K562 (cell line): Measurements from ENCODE around the gene STAMBPL1. TPM values are rescaled to one million over a fixed set of nuclear protein-coding genes. Genes with fewer than 3 reads are reported as not detected.

Source experiments
- ATAC-seq: fragments of 200-7000 bp; cut with Tn5 transposase; 3 replicates; pipeline ENCODE4 v1.9.1; 2020; ENCODE audit warnings: moderate library complexity
- BruUV-seq: library from RNA; stranded (reverse); fragments of 400-500 nt; replicated peaks from 2 replicates; lab custom pipeline; 2021; lab: Mats Ljungman, UMichigan
- CTCF ChIA-PET: fragments of 300-600 bp; formaldehyde crosslinking; extraction: SDS; loops from one replicate; lab custom pipeline; 2021; ENCODE audit warnings: low intra/inter-chr PET ratio; lab: Yijun Ruan, JAX
- POLR2A ChIA-PET: fragments of 300-600, 350-650 bp; sonication (Branson Sonifier 250); formaldehyde crosslinking; extraction: SDS; loops from one replicate; lab custom pipeline; 2021; ENCODE audit warnings: antibody characterized with exemption, inconsistent platforms; lab: Yijun Ruan, JAX
- DNase-seq, 4 experiments: peaks; one replicate each; pipeline versions ENCODE4 v3.0.0 to v3.0.0-alpha.2; 2011 to 2018; ENCODE audit warnings: low spot score in 3 of 4, mixed read lengths in 3 of 4; ENCODE audit errors: extremely low read depth in 1 of 4
- FAIRE-seq: peaks from 2 replicates; lab custom pipeline; 2011; peaks lifted over from hg19 to GRCh38; lab: Jason Lieb, UNC
- H2AFZ ChIP-seq: 2 replicates; pipeline ENCODE4 v1.6.0; 2011; ENCODE audit warnings: low read depth, low read length, control low read depth, inconsistent platforms
- H3K27ac ChIP-seq: fragments of 200-600 bp; 3 replicates; pipeline ENCODE4 v1.8.0; 2011; ENCODE audit warnings: low read depth, mild to moderate bottlenecking, control low read depth, inconsistent platforms, low read length, moderate library complexity, mixed read lengths; ENCODE audit errors: extremely low read depth
- H3K27me3 ChIP-seq, 2 experiments: fragments of 300-600 bp in 1 of 2; 2 replicates in 1 of 2; 3 replicates in 1 of 2; pipeline versions ENCODE4 v1.6.0 to v1.8.0; 2011; ENCODE audit warnings: inconsistent platforms in 2 of 2, low read length in 2 of 2, mild to moderate bottlenecking in 1 of 2, mixed read lengths in 1 of 2, moderate library complexity in 1 of 2; ENCODE audit not compliant: control insufficient read depth in 2 of 2, insufficient read depth in 2 of 2
- H3K36me3 ChIP-seq: fragments of 300-600 bp; 3 replicates; pipeline ENCODE4 v1.8.0; 2011; ENCODE audit warnings: mild to moderate bottlenecking, low read length, inconsistent platforms; ENCODE audit not compliant: control insufficient read depth, insufficient read depth
- H3K4me1 ChIP-seq, 2 experiments: fragments of 200-600 bp in 1 of 2; replicated peaks in 1 of 2; 2 replicates in 1 of 2; 3 replicates in 1 of 2; pipeline versions ENCODE4 v1.5.1 to v1.8.0; 2011; ENCODE audit warnings: inconsistent platforms in 2 of 2, low read length in 2 of 2, mild to moderate bottlenecking in 1 of 2, mixed read lengths in 1 of 2, moderate library complexity in 1 of 2; ENCODE audit not compliant: control insufficient read depth in 2 of 2, insufficient read depth in 2 of 2
- H3K4me2 ChIP-seq: 2 replicates; pipeline ENCODE4 v1.6.1; 2011; ENCODE audit warnings: low read length, control low read depth, inconsistent platforms, mixed read lengths; ENCODE audit not compliant: insufficient read depth
- H3K4me3 ChIP-seq: fragments of 200-600 bp; sonication (generic), shearing (Covaris generic); 2 replicates; pipeline ENCODE4 v1.5.1; 2016; ENCODE audit warnings: control low read depth, inconsistent platforms
- H3K79me2 ChIP-seq: fragments of 200-600 bp; 3 replicates; pipeline ENCODE4 v1.8.0; 2011; ENCODE audit warnings: low read length, inconsistent platforms; ENCODE audit not compliant: control insufficient read depth, insufficient read depth
- H3K9ac ChIP-seq, 2 experiments: 2 replicates each; pipeline versions ENCODE4 v1.6.0 to v1.6.1; 2011; ENCODE audit warnings: low read depth in 2 of 2, low read length in 2 of 2, control low read depth in 1 of 2, inconsistent platforms in 1 of 2, mild to moderate bottlenecking in 1 of 2, mixed read lengths in 1 of 2; ENCODE audit not compliant: insufficient read depth in 1 of 2
- H3K9me1 ChIP-seq: one replicate; pipeline ENCODE4 v1.6.0; 2011; ENCODE audit warnings: inconsistent platforms, mild to moderate bottlenecking, low read length, moderate library complexity; ENCODE audit not compliant: control insufficient read depth, insufficient read depth
- H3K9me3 ChIP-seq: replicated peaks from 2 replicates; pipeline ENCODE4 v1.5.1; 2011; ENCODE audit warnings: low read depth, low read length, inconsistent platforms; ENCODE audit not compliant: control insufficient read depth, insufficient read depth
- H4K20me1 ChIP-seq: replicated peaks from 2 replicates; pipeline ENCODE4 v1.6.1; 2011; ENCODE audit warnings: low read length, inconsistent platforms, mixed read lengths; ENCODE audit not compliant: control insufficient read depth, insufficient read depth
- ATF4 ChIP-seq: fragments of 450-650 bp; formaldehyde crosslinking; IDR thresholded peaks from 2 replicates; pipeline ENCODE4 v1.4.0; 2022; ENCODE audit warnings: mild to moderate bottlenecking, moderate library complexity
- ETV6 ChIP-seq, 3 experiments: fragments of 150-350 bp in 1 of 3; sonication (generic) in 1 of 3; formaldehyde crosslinking in 1 of 3; IDR thresholded peaks; 2 replicates each; pipeline versions ENCODE4 v1.6.1 to v1.8.0; 2014 to 2022; ENCODE audit warnings: borderline replicate concordance in 2 of 3, low read depth in 2 of 3, antibody characterized with exemption in 1 of 3, low read length in 1 of 3, mild to moderate bottlenecking in 1 of 3, missing genetic modification reagents in 1 of 3
- FOXJ3 ChIP-seq: sonication (generic); formaldehyde crosslinking; IDR thresholded peaks from 2 replicates; pipeline ENCODE4 v1.4.0; 2020; ENCODE audit warnings: mild to moderate bottlenecking, missing genetic modification reagents
- MEF2D ChIP-seq: conservative IDR thresholded peaks from 2 replicates; pipeline ENCODE4 v1.6.1; 2016; ENCODE audit warnings: low read depth, missing genetic modification characterization, missing compliant biosample characterization
- NELFE ChIP-seq: IDR thresholded peaks from 2 replicates; pipeline ENCODE4 v1.6.1; 2011; ENCODE audit warnings: mild to moderate bottlenecking; ENCODE audit not compliant: insufficient read depth, insufficient read length
- SMAD3 ChIP-seq: fragments of 450-650 bp; formaldehyde crosslinking; conservative IDR thresholded peaks from 2 replicates; pipeline ENCODE4 v1.4.0; 2020; ENCODE audit warnings: mild to moderate bottlenecking
- THRB ChIP-seq: fragments of 450-650 bp; formaldehyde crosslinking; conservative IDR thresholded peaks from 2 replicates; pipeline ENCODE4 v1.4.0; 2022; ENCODE audit warnings: mild to moderate bottlenecking, missing genetic modification characterization
- WGBS: fragments of 100-300 bp; shearing (Covaris generic); methylation state at CpG from one replicate; pipeline ENCODE4 v1.1.6; 2016; ENCODE audit warnings: low coverage, mixed read lengths; ENCODE audit not compliant: insufficient coverage; ENCODE audit errors: missing lambda C conversion rate; 5-methylcytosine and 5-hydroxymethylcytosine counted together
- in situ Hi-C: fragments of 300-500 bp; cut with MboI; formaldehyde crosslinking; loops from 4 replicates; pipeline ENCODE4 v1.15.0; 2018; ENCODE audit warnings: inconsistent platforms, mixed read lengths
- intact Hi-C: fragments of 100-400 bp; cut with micrococcal nuclease; formaldehyde crosslinking; loops from 2 replicates; pipeline ENCODE4 v1.14.2; 2022
- polyA plus RNA-seq, 8 experiments: library from polyadenylated mRNA; depleted of rRNA in 4 of 8; stranded (reverse) in 5 of 8; unstranded in 3 of 8; fragments of >200 nt; fragmentation: Nextera tagmentation in 2 of 8; fragmentation: Illumina TruSeq in 1 of 8; extraction: Ambion mirVana in 2 of 8; extraction: Trizol in 1 of 8; gene quantifications; 2 replicates each; pipeline versions ENCODE4 v1.2.1 to v1.2.3, GENCODE V29; 2011 to 2014; ENCODE audit warnings: inconsistent platforms in 1 of 8, missing spikeins in 1 of 8
- total RNA-seq, 7 experiments: library from RNA; depleted of rRNA in 6 of 7; stranded (reverse); fragments of >200 nt in 6 of 7; fragmentation: Illumina TruSeq in 2 of 7; extraction: Trizol in 2 of 7; gene quantifications; 2 replicates each; pipeline versions ENCODE4 v1.2.1 to v1.2.3, GENCODE V29; 2011 to 2021; ENCODE audit warnings: low replicate concordance in 1 of 7

Gene STAMBPL1
- total and polyA plus RNA-seq, 9 of the 15 experiments (the other 6 are each of a cell fraction or from before 2014, with no cell fraction given): 0.09 TPM; not detected in 8

DNA sequence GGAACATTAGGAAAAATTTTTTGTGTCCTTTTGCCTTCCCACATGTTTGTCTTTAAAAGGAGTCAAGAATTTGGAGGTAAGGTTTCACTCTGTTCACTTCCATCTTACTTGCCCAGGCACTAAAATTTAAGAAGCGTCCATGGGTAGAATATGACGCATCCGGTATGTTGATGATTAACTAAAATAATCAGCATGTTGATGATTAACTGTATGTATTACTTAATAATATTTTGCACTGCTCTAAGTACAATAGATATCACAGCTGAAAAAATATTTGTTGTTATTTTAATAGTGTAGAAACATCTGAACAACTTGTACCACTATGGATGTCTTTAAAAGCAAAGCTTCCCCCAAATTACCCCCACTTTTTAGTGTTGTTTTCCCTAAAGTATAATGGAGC, 39.9 kb upstream of the STAMBPL1 start:
- Histone ChIP-seq H3K4me3 (no peak overlapping the region), H3K9me1 (no peaks in the 10 kb centered on the region)
- TF ChIP-seq ETV6 (IDR thresholded peaks at IDR 0.05; ENCODE audit: borderline replicate concordance in 1 of 2, low read depth in 2 of 2, low read length in 1 of 2) (no peak), ETV6 (CRISPR knock-in tag; IDR thresholded peaks at IDR 0.05; ENCODE audit: borderline replicate concordance) (no peak), SMAD3 (no peak), MEF2D (tag) (no peak), ATF4 (CRISPR knock-in tag) (no peak), THRB (CRISPR knock-in tag) (no peak), NELFE (no peak), FOXJ3 (CRISPR knock-in tag) (no peak)
- TF ChIP-seq, all 486 proteins: peak for 0
- Histone ChIP-seq H3K9ac (no peak overlapping the region), H3K27me3 (no peaks in the 10 kb centered on the region), H2AFZ (no peak overlapping the region), H3K27ac (no peak overlapping the region), H3K4me1 (no peaks in the 10 kb centered on the region), H3K36me3 (no peaks in the 10 kb centered on the region), H3K79me2 (no peaks in the 10 kb centered on the region), H3K4me2 (no peak overlapping the region), H4K20me1 (no peaks in the 10 kb centered on the region), H3K9me3 (no peaks in the 10 kb centered on the region)
- CTCF ChIA-PET: no interaction called here
- 3% methylated on average over 3 of the region's 3 CpGs for WGBS
- FAIRE-seq: no peak
- intact Hi-C loops: no loop called here
- DNase-seq: no peak
- BruUV-seq: no TSS peak
- POLR2A ChIA-PET: no interaction called here
- no peak for ATAC-seq
- in situ Hi-C loops: no loop called here
